GM23338 (cell line): Measurements from ENCODE around the gene CDX1. TPM values are rescaled to one million over a fixed set of nuclear protein-coding genes. Genes with fewer than 3 reads are reported as not detected.

Experiments
- ATAC-seq: fragments of 200-7000 bp; cut with Tn5 transposase; 3 replicates; pipeline ENCODE4 v1.9.1; 2020
- DNase-seq: peaks from one replicate; pipeline ENCODE4 v3.0.0-alpha.2; 2015; ENCODE audit warnings: low spot score
- H2AFZ ChIP-seq: fragments of 200-600 bp; sonication (generic); 2 replicates; pipeline ENCODE4 v1.8.0; 2016; ENCODE audit warnings: antibody characterized with exemption, mild to moderate bottlenecking, moderate library complexity
- H3F3A ChIP-seq: fragments of 200-600 bp; sonication (generic); replicated peaks from 2 replicates; pipeline ENCODE4 v1.8.0; 2017; ENCODE audit warnings: antibody characterized with exemption, mixed run types, low read depth
- H3K27ac ChIP-seq: fragments of 200-600 bp; sonication (generic); 2 replicates; pipeline ENCODE4 v1.6.1; 2016; ENCODE audit warnings: low read depth
- H3K27me3 ChIP-seq: fragments of 200-600 bp; sonication (generic); 2 replicates; pipeline ENCODE4 v1.8.0; 2016; ENCODE audit warnings: mild to moderate bottlenecking, mixed run types, moderate library complexity; ENCODE audit not compliant: insufficient read depth
- H3K36me3 ChIP-seq: fragments of 200-600 bp; sonication (generic); 2 replicates; pipeline ENCODE4 v1.8.0; 2016; ENCODE audit warnings: mild to moderate bottlenecking; ENCODE audit not compliant: insufficient read depth
- H3K4me1 ChIP-seq: fragments of 200-600 bp; sonication (generic); 2 replicates; pipeline ENCODE4 v1.8.0; 2016; ENCODE audit warnings: mild to moderate bottlenecking, moderate library complexity; ENCODE audit not compliant: insufficient read depth
- H3K4me2 ChIP-seq: fragments of 200-600 bp; sonication (generic); 2 replicates; pipeline ENCODE4 v1.7.1; 2017; ENCODE audit warnings: mixed run types
- H3K4me3 ChIP-seq: fragments of 200-600 bp; sonication (generic); 2 replicates; pipeline ENCODE4 v1.6.1; 2016; ENCODE audit warnings: mixed run types
- H3K79me2 ChIP-seq: fragments of 200-600 bp; sonication (generic); replicated peaks from 2 replicates; pipeline ENCODE4 v1.8.0; 2017; ENCODE audit warnings: mild to moderate bottlenecking; ENCODE audit not compliant: insufficient read depth
- H3K9me2 ChIP-seq: fragments of 200-600 bp; sonication (generic); 2 replicates; pipeline ENCODE4 v1.8.0; 2017; ENCODE audit not compliant: insufficient read depth
- H4K20me1 ChIP-seq: fragments of 200-600 bp; sonication (generic); replicated peaks from 2 replicates; pipeline ENCODE4 v1.8.0; 2017; ENCODE audit warnings: mild to moderate bottlenecking; ENCODE audit not compliant: insufficient read depth
- H3K27ac Mint-ChIP-seq: 2 replicates; pipeline ENCODE4 v1.8.0; 2020; ENCODE audit warnings: inconsistent platforms, mild to moderate bottlenecking, moderate library complexity, mixed read lengths
- H3K27me3 Mint-ChIP-seq: 3 replicates; pipeline ENCODE4 v1.8.0; 2022; ENCODE audit warnings: low read depth, mild to moderate bottlenecking, moderate library complexity, mixed read lengths, inconsistent platforms; ENCODE audit not compliant: insufficient read depth, poor library complexity
- H3K36me3 Mint-ChIP-seq: 3 replicates; pipeline ENCODE4 v1.8.0; 2021; ENCODE audit warnings: low read depth, mild to moderate bottlenecking, inconsistent platforms, moderate library complexity, mixed read lengths
- H3K4me1 Mint-ChIP-seq: 3 replicates; pipeline ENCODE4 v1.8.0; 2020; ENCODE audit warnings: mild to moderate bottlenecking, inconsistent platforms, mixed read lengths
- H3K4me3 Mint-ChIP-seq: 3 replicates; pipeline ENCODE4 v1.8.0; 2021; ENCODE audit warnings: moderate library complexity, mild to moderate bottlenecking, inconsistent platforms, mixed read lengths
- H3K9me3 Mint-ChIP-seq: 3 replicates; pipeline ENCODE4 v1.8.0; 2020; ENCODE audit warnings: moderate library complexity, mild to moderate bottlenecking, inconsistent platforms, mixed read lengths
- CTCF ChIP-seq, 2 experiments: fragments of 200-600 bp in 1 of 2; sonication (generic) in 1 of 2; conservative IDR thresholded peaks; 2 replicates each; pipeline versions ENCODE4 v1.5.1 to v1.6.1; 2016 to 2017; ENCODE audit warnings: antibody characterized with exemption in 2 of 2, low read depth in 2 of 2, mild to moderate bottlenecking in 2 of 2, moderate library complexity in 1 of 2
- EZH2 ChIP-seq: fragments of 200-600 bp; sonication (generic); IDR thresholded peaks from one replicate; pipeline ENCODE4 v1.8.0; 2017; ENCODE audit warnings: antibody characterized with exemption, mild to moderate bottlenecking, low read depth; ENCODE audit not compliant: unreplicated experiment
- JUNB ChIP-seq: IDR thresholded peaks from one replicate; pipeline ENCODE4 v1.6.1; 2016; ENCODE audit warnings: antibody characterized with exemption; ENCODE audit not compliant: unreplicated experiment
- NANOG ChIP-seq: IDR thresholded peaks from 2 replicates; pipeline ENCODE4 v1.6.1; 2016; ENCODE audit warnings: antibody characterized with exemption, borderline replicate concordance
- POLR2AphosphoS5 ChIP-seq: IDR thresholded peaks from 2 replicates; pipeline ENCODE4 v1.6.1; 2016; ENCODE audit warnings: antibody characterized with exemption, low read depth
- REST ChIP-seq: IDR thresholded peaks from one replicate; pipeline ENCODE4 v1.6.1; 2018; ENCODE audit warnings: antibody characterized with exemption; ENCODE audit not compliant: unreplicated experiment
- STAT1 ChIP-seq: IDR thresholded peaks from one replicate; pipeline ENCODE4 v1.6.1; 2016; ENCODE audit warnings: antibody characterized with exemption; ENCODE audit not compliant: unreplicated experiment
- ZNF114 ChIP-seq: fragments of 250-450 bp; sonication (Bioruptor Pico); IDR thresholded peaks from 2 replicates; pipeline ENCODE4 v1.5.0; 2020; ENCODE audit warnings: mild to moderate bottlenecking, moderate library complexity
- ZNF462 ChIP-seq: fragments of 250-450 bp; sonication (Bioruptor Pico); IDR thresholded peaks from 2 replicates; pipeline ENCODE4 v1.5.0; 2020; ENCODE audit warnings: mild to moderate bottlenecking, moderate library complexity
- polyA plus RNA-seq: library from polyadenylated mRNA; unstranded; fragments of >200 nt; fragmentation: Nextera tagmentation; extraction: Ambion mirVana; gene quantifications from 2 replicates; pipeline ENCODE4 v1.2.1, GENCODE V29; 2016
- total RNA-seq: library from RNA; depleted of rRNA; stranded (reverse); fragments of >200 nt; shearing (Covaris generic); gene quantifications from 2 replicates; pipeline ENCODE4 v1.2.3, GENCODE V29; 2014

CDX1 gene
- total and polyA plus RNA-seq, 2 experiments from 2014 or later: not detected

GRCh38 chr5:150167512-150167850, 903 bp downstream of the CDX1 start:
- Histone ChIP-seq H3F3A (peaks cover 5% of the 10 kb centered on the region; the same call in 1 of the 2 replicates), H3K36me3 (no peaks in the 10 kb centered on the region), H3K27ac (no peak overlapping the region), H3K27me3 (peaks cover 78% of the 10 kb centered on the region), H4K20me1 (peaks cover 5% of the 10 kb centered on the region; the same call in 1 of the 2 replicates), H3K4me1 (no peaks in the 10 kb centered on the region; the same call in 1 of the 2 replicates), H2AFZ (no peak overlapping the region), H3K4me3 (peak overlapping the region; percentile 48; the same call in 1 of the 2 replicates), H3K79me2 (no peaks in the 10 kb centered on the region), H3K4me2 (peak overlapping the region; percentile 76; the same call in 1 of the 2 replicates), H3K9me2 (no peaks in the 10 kb centered on the region)
- no peaks in the 10 kb centered on the region for H3K36me3 Mint-ChIP-seq
- TF ChIP-seq NANOG (no peak), STAT1 (no peak), EZH2 (peak; percentile 29), CTCF (conservative IDR thresholded peaks at IDR 0.05; ENCODE audit: low read depth in 2 of 2) (no peak), ZNF462 (CRISPR knock-in tag) (no peak), ZNF114 (CRISPR knock-in tag) (no peak), JUNB (no peak), REST (no peak), POLR2AphosphoS5 (no peak)
- H3K27ac Mint-ChIP-seq: no peak overlapping the region
- peaks cover 73% of the 10 kb centered on the region for H3K27me3 Mint-ChIP-seq
- peaks cover 22% of the 10 kb centered on the region for H3K4me1 Mint-ChIP-seq
- DNase-seq (peak; percentile 34), ATAC-seq (peak; percentile 9)
- H3K9me3 Mint-ChIP-seq: peaks cover 4% of the 10 kb centered on the region; the same call in 1 of the 3 replicates
- H3K4me3 Mint-ChIP-seq: peak overlapping the region; percentile 43
